H1 (cell line): ENCODE measurements around the gene SEMA7A. TPM values are rescaled to one million over a fixed set of nuclear protein-coding genes. Genes with fewer than 3 reads are reported as not detected.

ENCODE experiments used
- BCL11A ChIP-seq, 2 experiments: IDR thresholded peaks; one replicate each; pipeline ENCODE4 v1.6.1; 2011; ENCODE audit warnings: low read depth in 2 of 2, low read length in 2 of 2, mild to moderate bottlenecking in 2 of 2
- CBX8 ChIP-seq: fragments of 300-800, 300-1000 bp; sonication (generic); IDR thresholded peaks from 2 replicates; pipeline ENCODE4 v1.7.1; 2016; ENCODE audit warnings: low read depth, low read length, borderline replicate concordance
- CEBPB ChIP-seq: IDR thresholded peaks from 2 replicates; pipeline ENCODE4 v1.6.1; 2012; ENCODE audit warnings: low read depth, low read length
- CREB1 ChIP-seq: IDR thresholded peaks from 2 replicates; pipeline ENCODE4 v1.6.1; 2012; ENCODE audit warnings: inconsistent platforms
- EZH2 ChIP-seq: fragments of 200-600 bp; sonication (generic); IDR thresholded peaks from 2 replicates; pipeline ENCODE4 v1.7.1; 2012; ENCODE audit warnings: low read depth, mild to moderate bottlenecking, moderate library complexity, low read length, inconsistent platforms; ENCODE audit not compliant: severe bottlenecking
- FOSL1 ChIP-seq: IDR thresholded peaks from 2 replicates; pipeline ENCODE4 v1.6.1; 2011; ENCODE audit warnings: mild to moderate bottlenecking, low read depth, low read length, moderate library complexity; ENCODE audit not compliant: insufficient read depth
- GABPA ChIP-seq: IDR thresholded peaks from 2 replicates; pipeline ENCODE4 v1.6.1; 2011; ENCODE audit warnings: mild to moderate bottlenecking, low read length, moderate library complexity, borderline replicate concordance; ENCODE audit not compliant: insufficient read depth
- HDAC2 ChIP-seq, 2 experiments: fragments of 300-600 bp in 1 of 2; sonication (generic) in 1 of 2; IDR thresholded peaks; 2 replicates each; pipeline ENCODE4 v1.6.1; 2011 to 2012; ENCODE audit warnings: low read depth in 2 of 2, low read length in 2 of 2, mild to moderate bottlenecking in 2 of 2, moderate library complexity in 2 of 2, borderline replicate concordance in 1 of 2, inconsistent platforms in 1 of 2
- HDAC6 ChIP-seq: IDR thresholded peaks from one replicate; pipeline ENCODE4 v1.7.1; 2012; ENCODE audit warnings: low read depth, mild to moderate bottlenecking, inconsistent platforms, low read length, moderate library complexity
- POLR2AphosphoS5 ChIP-seq: IDR thresholded peaks from 2 replicates; pipeline ENCODE4 v1.6.1; 2011; ENCODE audit warnings: low read depth, low read length
- POU5F1 ChIP-seq: IDR thresholded peaks from 2 replicates; pipeline ENCODE4 v1.6.1; 2011; ENCODE audit warnings: low read depth, mild to moderate bottlenecking, low read length, moderate library complexity
- RAD21 ChIP-seq, 2 experiments: IDR thresholded peaks in 1 of 2; conservative IDR thresholded peaks in 1 of 2; 2 replicates each; pipeline ENCODE4 v1.6.1; 2011; ENCODE audit warnings: low read depth in 2 of 2, low read length in 2 of 2, improper control_type of control experiment in 1 of 2, inconsistent platforms in 1 of 2, mild to moderate bottlenecking in 1 of 2, moderate library complexity in 1 of 2
- RBBP5 ChIP-seq: IDR thresholded peaks from 2 replicates; pipeline ENCODE4 v1.7.1; 2012; ENCODE audit warnings: low read depth, mild to moderate bottlenecking, inconsistent platforms, low read length, moderate library complexity, borderline replicate concordance
- RNF2 ChIP-seq: fragments of 200-900, 300-1000 bp; sonication (generic); IDR thresholded peaks from 2 replicates; pipeline ENCODE4 v1.7.1; 2016; ENCODE audit warnings: borderline replicate concordance, low read depth, mild to moderate bottlenecking, antibody characterized with exemption, low read length; ENCODE audit not compliant: poor library complexity, severe bottlenecking; ENCODE audit errors: missing control alignments
- SIN3A ChIP-seq, 2 experiments: IDR thresholded peaks in 1 of 2; conservative IDR thresholded peaks in 1 of 2; 2 replicates each; pipeline ENCODE4 v1.6.1; 2011 to 2012; ENCODE audit warnings: low read length in 2 of 2, improper control_type of control experiment in 1 of 2, low read depth in 1 of 2, mild to moderate bottlenecking in 1 of 2
- SP4 ChIP-seq: IDR thresholded peaks from 2 replicates; pipeline ENCODE4 v1.6.1; 2012; ENCODE audit warnings: low read length, inconsistent platforms
- TAF7 ChIP-seq: optimal IDR thresholded peaks from 2 replicates; pipeline ENCODE3; 2011; ENCODE audit warnings: low read depth, mild to moderate bottlenecking, inconsistent platforms, low read length, moderate library complexity, borderline replicate concordance
- polyA plus RNA-seq, 7 experiments: library from polyadenylated mRNA; depleted of rRNA in 3 of 7; stranded (reverse) in 5 of 7; unstranded in 2 of 7; fragments of >200 nt in 5 of 7; fragments of 200-250 nt in 2 of 7; gene quantifications; 1 replicate in 5 of 7; 2 replicates in 1 of 7; 4 replicates in 1 of 7; pipeline versions ENCODE4 v1.2.1 to v1.2.3, GENCODE V29; 2011 to 2013; ENCODE audit warnings: missing spikeins in 2 of 7, mixed read lengths in 2 of 7
- total RNA-seq: library from RNA; stranded (reverse); fragmentation: NEBNext Ultra II Directional; extraction: Animal tissue kit (Norgen Biotek cat#: 25700); gene quantifications from 2 replicates; pipeline ENCODE4 v1.2.1, GENCODE V29; 2021
- TF ChIP-seq, protein P1 (sequence below): IDR thresholded peaks from 2 replicates; pipeline ENCODE4 v1.6.1; 2012; ENCODE audit warnings: inconsistent platforms
- TF ChIP-seq, protein P2 (sequence below): IDR thresholded peaks from 2 replicates; pipeline ENCODE4 v1.6.1; 2011; ENCODE audit warnings: low read length, improper control_type of control experiment
- TF ChIP-seq, protein P3 (sequence below): IDR thresholded peaks from 2 replicates; pipeline ENCODE4 v1.6.1; 2011; ENCODE audit warnings: low read depth, mild to moderate bottlenecking, low read length; ENCODE audit not compliant: insufficient read depth

Gene SEMA7A
- total and polyA plus RNA-seq, 2 of the 8 experiments (the other 6 are each of a cell fraction or from before 2014, with no cell fraction given), result 10.7 to 15.0 TPM

DNA sequence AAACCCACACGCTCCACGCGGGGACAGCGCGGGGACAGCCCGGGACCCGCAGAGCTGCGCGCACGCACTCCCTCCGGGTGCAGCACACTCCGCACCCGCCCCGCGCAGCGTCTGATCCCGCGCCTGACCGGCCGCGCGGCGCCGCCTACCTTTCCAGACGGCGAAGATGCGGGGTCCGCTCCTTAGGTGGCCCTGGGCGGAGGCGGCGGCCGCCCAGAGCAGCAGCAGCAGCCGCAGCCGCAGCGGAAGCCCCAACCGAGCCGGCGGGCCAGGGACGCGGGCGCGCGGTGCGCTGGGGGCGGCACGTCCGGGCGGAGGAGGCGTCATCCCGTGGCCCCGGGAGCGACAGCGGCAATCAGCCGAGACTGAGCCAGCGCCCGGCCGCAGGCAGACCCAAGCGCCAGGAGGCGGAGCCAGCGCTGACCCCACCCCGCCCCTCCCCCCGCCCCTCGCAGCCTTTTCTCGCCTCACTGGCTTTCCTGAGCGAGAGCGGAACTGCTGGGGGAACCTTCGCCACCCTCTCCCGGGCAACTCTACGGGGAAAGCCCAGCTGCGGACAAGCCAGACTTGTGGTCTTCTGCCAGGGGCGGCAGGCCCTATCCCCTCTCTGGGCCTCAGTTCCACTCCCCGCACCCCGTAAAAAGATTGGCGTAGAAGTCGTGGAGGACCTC lies at the start of gene SEMA7A (continued):
- no peak for TF ChIP-seq FOSL1
- peak in 1 of 2 experiments; percentile 61; a peak in 1 of 4 replicates for TF ChIP-seq SIN3A (conservative IDR thresholded peaks at IDR 0.05 in 1 of 2, IDR thresholded peaks at IDR 0.05 in 1 of 2; ENCODE audit: low read depth in 1 of 2, low read length in 2 of 2)
- TF ChIP-seq CBX8, result no peak
- TF ChIP-seq, protein P1, sequence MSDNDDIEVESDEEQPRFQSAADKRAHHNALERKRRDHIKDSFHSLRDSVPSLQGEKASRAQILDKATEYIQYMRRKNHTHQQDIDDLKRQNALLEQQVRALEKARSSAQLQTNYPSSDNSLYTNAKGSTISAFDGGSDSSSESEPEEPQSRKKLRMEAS, result no peak
- peak; percentile 56 for TF ChIP-seq TAF7
- no peak for TF ChIP-seq RAD21 (IDR thresholded peaks at IDR 0.05 in 1 of 2, conservative IDR thresholded peaks at IDR 0.05 in 1 of 2; ENCODE audit: low read depth in 2 of 2, low read length in 2 of 2)
- peak; percentile 69; the same call in 1 of the 2 replicates for TF ChIP-seq POLR2AphosphoS5
- no peak for TF ChIP-seq BCL11A (IDR thresholded peaks at IDR 0.05; ENCODE audit: low read depth in 2 of 2, low read length in 2 of 2)
- 0 out of 2 replicates have a peak, but pooled peaks have one; percentile 36 for TF ChIP-seq RBBP5
- peak; percentile 26 for TF ChIP-seq EZH2
- TF ChIP-seq HDAC2 (IDR thresholded peaks at IDR 0.05; ENCODE audit: borderline replicate concordance in 1 of 2, low read depth in 2 of 2, low read length in 2 of 2), result 0 out of 4 replicates have a peak, but pooled peaks of 1 of the 2 experiments have one; percentile 41
- no peak for TF ChIP-seq POU5F1
- TF ChIP-seq GABPA, result no peak
- TF ChIP-seq CEBPB, result no peak
- TF ChIP-seq, protein P2, sequence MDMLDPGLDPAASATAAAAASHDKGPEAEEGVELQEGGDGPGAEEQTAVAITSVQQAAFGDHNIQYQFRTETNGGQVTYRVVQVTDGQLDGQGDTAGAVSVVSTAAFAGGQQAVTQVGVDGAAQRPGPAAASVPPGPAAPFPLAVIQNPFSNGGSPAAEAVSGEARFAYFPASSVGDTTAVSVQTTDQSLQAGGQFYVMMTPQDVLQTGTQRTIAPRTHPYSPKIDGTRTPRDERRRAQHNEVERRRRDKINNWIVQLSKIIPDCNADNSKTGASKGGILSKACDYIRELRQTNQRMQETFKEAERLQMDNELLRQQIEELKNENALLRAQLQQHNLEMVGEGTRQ, result no peak
- peak; percentile 51 for TF ChIP-seq RNF2
- no peak for TF ChIP-seq HDAC6
- TF ChIP-seq SP4, result no peak
- TF ChIP-seq CREB1, result no peak
- TF ChIP-seq, protein P3, sequence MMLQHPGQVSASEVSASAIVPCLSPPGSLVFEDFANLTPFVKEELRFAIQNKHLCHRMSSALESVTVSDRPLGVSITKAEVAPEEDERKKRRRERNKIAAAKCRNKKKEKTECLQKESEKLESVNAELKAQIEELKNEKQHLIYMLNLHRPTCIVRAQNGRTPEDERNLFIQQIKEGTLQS, result no peak
